MCF 10A (cell line): ENCODE results near the gene LY6G5C. TPM values are rescaled to one million over a fixed set of nuclear protein-coding genes. Genes with fewer than 3 reads are reported as not detected.

Source experiments
- BruUV-seq: library from RNA; stranded (reverse); fragments of 400-500 nt; replicated peaks from 2 replicates; lab custom pipeline; 2021; lab: Mats Ljungman, UMichigan
- CTCF ChIA-PET: fragments of 300-600 bp; sonication (Branson Sonifier 250); formaldehyde crosslinking; extraction: SDS; loops from one replicate; lab custom pipeline; 2021; ENCODE audit warnings: antibody characterized with exemption, inconsistent platforms; lab: Yijun Ruan, JAX
- POLR2A ChIA-PET: fragments of 300-600, 350-650 bp; sonication (Branson Sonifier 250); formaldehyde crosslinking; extraction: SDS; loops from one replicate; lab custom pipeline; 2020; ENCODE audit warnings: antibody characterized with exemption, inconsistent platforms; lab: Yijun Ruan, JAX
- DNase-seq: peaks from one replicate; pipeline ENCODE4 v3.0.0-alpha.2; 2018; ENCODE audit not compliant: unreplicated experiment
- H3K27ac Mint-ChIP-seq: one replicate; pipeline ENCODE4 v1.8.0; 2022; ENCODE audit warnings: mild to moderate bottlenecking, low read depth, mixed read lengths; ENCODE audit not compliant: unreplicated experiment
- H3K27me3 Mint-ChIP-seq: one replicate; pipeline ENCODE4 v1.8.0; 2022; ENCODE audit warnings: mixed read lengths; ENCODE audit not compliant: insufficient read depth, unreplicated experiment
- H3K36me3 Mint-ChIP-seq: one replicate; pipeline ENCODE4 v1.8.0; 2022; ENCODE audit warnings: mild to moderate bottlenecking, moderate library complexity, mixed read lengths; ENCODE audit not compliant: insufficient read depth, unreplicated experiment
- H3K4me1 Mint-ChIP-seq: one replicate; pipeline ENCODE4 v1.8.0; 2022; ENCODE audit warnings: mixed read lengths; ENCODE audit not compliant: insufficient read depth, unreplicated experiment
- H3K4me3 Mint-ChIP-seq: one replicate; pipeline ENCODE4 v1.8.0; 2022; ENCODE audit warnings: mild to moderate bottlenecking, moderate library complexity, mixed read lengths; ENCODE audit not compliant: unreplicated experiment
- H3K9me3 Mint-ChIP-seq: one replicate; pipeline ENCODE4 v1.8.0; 2022; ENCODE audit warnings: mixed read lengths; ENCODE audit not compliant: unreplicated experiment
- intact Hi-C: fragments of 100-400 bp; cut with micrococcal nuclease; formaldehyde crosslinking; loops from 2 replicates; pipeline ENCODE4 v1.14.1; 2022
- total RNA-seq: library from RNA; stranded (reverse); gene quantifications from 2 replicates; pipeline ENCODE4 v1.2.3, GENCODE V29; 2022
- TF ChIP-seq, protein P1 (sequence below): fragments of 200-600 bp; IDR thresholded peaks from one replicate; pipeline ENCODE4 v1.8.0; 2022; ENCODE audit warnings: antibody characterized with exemption, mild to moderate bottlenecking; ENCODE audit not compliant: unreplicated experiment

LY6G5C gene
- total RNA-seq, 1 experiment from 2014 or later = 1.4 TPM

GRCh38 chr6:31701666-31702404 is 21.0 kb upstream of the LY6G5C start:
- peaks cover 5% of the 10 kb centered on the region for H3K4me1 Mint-ChIP-seq
- POLR2A ChIA-PET = interaction anchor here (0.6 to 3.4 kb wide), 21 partner anchors 8 to 270 kb away, joined by 3 to 29 read pairs (median 7); partner anchors contain the start of genes C6orf47, CLIC1, CSNK2B and DXO
- no peaks in the 10 kb centered on the region for H3K9me3 Mint-ChIP-seq
- peaks cover 28% of the 10 kb centered on the region for H3K36me3 Mint-ChIP-seq
- no peaks in the 10 kb centered on the region for H3K27me3 Mint-ChIP-seq
- peak overlapping the region; percentile 89 for H3K27ac Mint-ChIP-seq
- DNase-seq = no peak
- H3K4me3 Mint-ChIP-seq = peak overlapping the region; percentile 95
- TF ChIP-seq, protein P1, sequence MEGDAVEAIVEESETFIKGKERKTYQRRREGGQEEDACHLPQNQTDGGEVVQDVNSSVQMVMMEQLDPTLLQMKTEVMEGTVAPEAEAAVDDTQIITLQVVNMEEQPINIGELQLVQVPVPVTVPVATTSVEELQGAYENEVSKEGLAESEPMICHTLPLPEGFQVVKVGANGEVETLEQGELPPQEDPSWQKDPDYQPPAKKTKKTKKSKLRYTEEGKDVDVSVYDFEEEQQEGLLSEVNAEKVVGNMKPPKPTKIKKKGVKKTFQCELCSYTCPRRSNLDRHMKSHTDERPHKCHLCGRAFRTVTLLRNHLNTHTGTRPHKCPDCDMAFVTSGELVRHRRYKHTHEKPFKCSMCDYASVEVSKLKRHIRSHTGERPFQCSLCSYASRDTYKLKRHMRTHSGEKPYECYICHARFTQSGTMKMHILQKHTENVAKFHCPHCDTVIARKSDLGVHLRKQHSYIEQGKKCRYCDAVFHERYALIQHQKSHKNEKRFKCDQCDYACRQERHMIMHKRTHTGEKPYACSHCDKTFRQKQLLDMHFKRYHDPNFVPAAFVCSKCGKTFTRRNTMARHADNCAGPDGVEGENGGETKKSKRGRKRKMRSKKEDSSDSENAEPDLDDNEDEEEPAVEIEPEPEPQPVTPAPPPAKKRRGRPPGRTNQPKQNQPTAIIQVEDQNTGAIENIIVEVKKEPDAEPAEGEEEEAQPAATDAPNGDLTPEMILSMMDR = no peak
- intact Hi-C loops = loop anchor here (2.0 kb wide), 1 partner anchor 37 kb away; no protein-coding TSS in a partner anchor
- CTCF ChIA-PET = interaction anchor here (0.9 to 1.2 kb wide), 2 partner anchors 11 to 125 kb away, joined by 3 read pairs; no protein-coding TSS in a partner anchor
- no TSS peak for BruUV-seq

DNA sequence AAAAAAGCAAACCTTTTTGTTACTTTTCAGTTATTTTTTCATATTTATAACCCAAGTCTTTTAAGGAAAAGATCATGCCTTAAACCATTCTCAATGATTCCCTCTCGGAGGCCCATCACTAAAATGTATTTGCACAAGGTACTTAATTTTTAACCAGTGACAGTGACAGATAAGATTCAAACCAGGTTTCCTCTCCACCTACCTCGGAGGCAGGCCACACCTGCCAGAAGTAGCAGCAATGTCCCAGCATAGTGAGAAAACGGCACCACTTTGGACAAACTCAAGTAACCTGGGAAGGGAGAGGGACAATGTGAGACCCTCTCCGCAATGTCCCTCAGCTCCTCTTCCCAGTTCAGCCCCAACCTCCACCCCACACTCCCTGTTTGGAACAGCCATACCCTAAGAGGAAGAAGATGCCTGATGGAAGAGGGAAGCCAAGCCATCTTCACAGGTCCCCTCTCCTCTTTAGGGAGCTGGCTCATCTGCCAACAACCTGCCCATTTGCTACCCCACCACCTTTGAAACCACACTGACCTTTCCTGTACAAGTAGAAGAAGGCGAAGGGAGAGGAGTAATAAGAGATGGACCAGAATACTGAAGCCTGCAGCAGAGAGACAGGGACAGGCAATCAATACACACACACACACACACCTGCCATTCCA is 20.0 kb upstream of the LY6G5C start:
- H3K9me3 Mint-ChIP-seq = no peaks in the 10 kb centered on the region
- no peak overlapping the region for H3K27ac Mint-ChIP-seq
- ChIA-PET CTCF (interaction anchor here (0.6 kb wide), 1 partner anchor 238 kb away, joined by 4 read pairs; no protein-coding TSS in a partner anchor), POLR2A (interaction anchor here (0.7 to 2.8 kb wide), 2 partner anchors 9 to 106 kb away, joined by 3 to 19 read pairs; partner anchors contain the start of gene LSM2)
- H3K4me3 Mint-ChIP-seq = peak overlapping the region; percentile 95
- H3K36me3 Mint-ChIP-seq = peaks cover 38% of the 10 kb centered on the region
- H3K4me1 Mint-ChIP-seq = peaks cover 5% of the 10 kb centered on the region
- H3K27me3 Mint-ChIP-seq = no peaks in the 10 kb centered on the region
- BruUV-seq = no TSS peak
- TF ChIP-seq, protein P1 = no peak
- DNase-seq = no peak
- intact Hi-C loops = no loop called here

DNA sequence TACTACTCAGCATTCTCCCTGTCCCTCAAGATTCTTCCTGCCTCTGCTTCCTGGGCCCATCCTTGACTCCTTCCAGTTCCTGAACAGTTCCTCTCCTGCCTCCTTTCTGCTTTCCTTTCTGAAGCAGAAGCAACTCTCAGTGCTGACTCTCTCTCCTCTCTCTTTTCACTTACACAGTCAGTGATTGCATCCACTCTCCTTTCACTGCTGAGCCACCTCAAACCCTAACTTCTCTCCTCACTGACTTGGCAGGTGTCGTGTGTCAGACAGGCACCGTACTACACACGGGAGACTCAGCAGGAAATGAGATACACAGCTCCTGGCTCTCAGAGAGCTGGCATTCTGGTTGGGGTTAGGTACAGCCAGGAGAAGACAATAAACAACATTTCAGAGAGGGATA is 16.7 kb upstream of the LY6G5C start:
- ChIA-PET CTCF (no interaction called here), POLR2A (interaction anchor here (1.3 kb wide), 1 partner anchor 32 kb away, joined by 3 read pairs; the partner anchor contains the start of gene CSNK2B)
- no peaks in the 10 kb centered on the region for H3K4me1 Mint-ChIP-seq
- peaks cover 63% of the 10 kb centered on the region for H3K36me3 Mint-ChIP-seq
- BruUV-seq = no TSS peak
- H3K4me3 Mint-ChIP-seq = no peak overlapping the region
- H3K27me3 Mint-ChIP-seq = no peaks in the 10 kb centered on the region
- intact Hi-C loops = no loop called here
- H3K9me3 Mint-ChIP-seq = no peaks in the 10 kb centered on the region
- no peak for DNase-seq
- H3K27ac Mint-ChIP-seq = no peak overlapping the region
- TF ChIP-seq, protein P1 = no peak

DNA sequence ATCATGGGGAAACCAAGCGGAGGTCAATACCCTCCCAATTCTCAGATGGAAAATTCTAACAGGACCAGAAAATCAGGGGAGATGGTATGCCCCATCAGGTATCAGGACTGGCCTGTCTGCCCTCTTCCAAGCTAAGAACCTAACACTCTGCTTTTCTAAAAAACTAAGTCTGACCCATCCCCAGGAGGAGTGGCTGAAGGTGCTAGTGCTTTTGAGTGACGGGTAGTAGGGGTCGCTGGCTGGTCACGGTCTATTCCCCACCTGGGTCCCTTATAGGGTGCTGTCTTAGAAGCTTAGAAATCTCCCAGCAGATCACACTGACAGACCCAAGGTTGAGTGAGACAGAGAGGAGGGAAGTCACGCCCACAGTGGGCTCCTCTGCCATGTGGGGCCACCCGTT is 12.7 kb upstream of the LY6G5C start:
- H3K4me3 Mint-ChIP-seq = no peak overlapping the region
- H3K36me3 Mint-ChIP-seq = peaks cover 65% of the 10 kb centered on the region
- peaks cover 6% of the 10 kb centered on the region for H3K4me1 Mint-ChIP-seq
- ChIA-PET CTCF (interaction anchor here (1.1 kb wide), 1 partner anchor 147 kb away, joined by 3 read pairs; the partner anchor contains the start of gene ATP6V1G2), POLR2A (interaction anchor here (0.6 to 3.4 kb wide), 4 partner anchors 9 to 144 kb away, joined by 3 to 19 read pairs (median 4); partner anchors contain the start of gene ABHD16A)
- H3K27ac Mint-ChIP-seq = no peak overlapping the region
- TF ChIP-seq, protein P1 = no peak
- no peaks in the 10 kb centered on the region for H3K27me3 Mint-ChIP-seq
- H3K9me3 Mint-ChIP-seq = no peaks in the 10 kb centered on the region
- DNase-seq = no peak
- BruUV-seq = no TSS peak
- intact Hi-C loops = no loop called here
